ACC112 (cell line): ENCODE measurements around the gene BBS7.

Source experiments
- H2AFZ ChIP-seq: fragments of 200-600 bp; sonication (generic); one replicate; pipeline ENCODE4 v1.6.0; 2017; ENCODE audit warnings: antibody characterized with exemption, low read length; ENCODE audit not compliant: unreplicated experiment
- H3K27ac ChIP-seq: fragments of 200-600 bp; sonication (generic); 2 replicates; pipeline ENCODE4 v1.5.1; 2014; ENCODE audit warnings: low read depth, mild to moderate bottlenecking, antibody characterized with exemption, low read length, moderate library complexity
- H3K27me3 ChIP-seq: fragments of 200-600 bp; sonication (generic); 2 replicates; pipeline ENCODE4 v1.6.1; 2014; ENCODE audit warnings: mild to moderate bottlenecking, antibody characterized with exemption, low read length, moderate library complexity, mixed read lengths; ENCODE audit not compliant: insufficient read depth
- H3K36me3 ChIP-seq: fragments of 200-600 bp; sonication (generic); 2 replicates; pipeline ENCODE4 v1.6.1; 2016; ENCODE audit warnings: mild to moderate bottlenecking, antibody characterized with exemption, low read length, moderate library complexity, mixed read lengths; ENCODE audit not compliant: insufficient read depth
- H3K4me1 ChIP-seq: fragments of 200-600 bp; sonication (generic); one replicate; pipeline ENCODE4 v1.6.1; 2016; ENCODE audit warnings: low read length, mixed read lengths; ENCODE audit not compliant: insufficient read depth, unreplicated experiment, control insufficient read depth
- H3K4me3 ChIP-seq: fragments of 200-600 bp; sonication (generic); 2 replicates; pipeline ENCODE4 v1.5.1; 2014; ENCODE audit warnings: mild to moderate bottlenecking, low read depth, low read length
- H3K79me2 ChIP-seq: fragments of 200-600 bp; sonication (generic); one replicate; pipeline ENCODE4 v1.6.0; 2016; ENCODE audit warnings: low read length; ENCODE audit not compliant: control insufficient read depth, unreplicated experiment, insufficient read depth

Gene BBS7

DNA sequence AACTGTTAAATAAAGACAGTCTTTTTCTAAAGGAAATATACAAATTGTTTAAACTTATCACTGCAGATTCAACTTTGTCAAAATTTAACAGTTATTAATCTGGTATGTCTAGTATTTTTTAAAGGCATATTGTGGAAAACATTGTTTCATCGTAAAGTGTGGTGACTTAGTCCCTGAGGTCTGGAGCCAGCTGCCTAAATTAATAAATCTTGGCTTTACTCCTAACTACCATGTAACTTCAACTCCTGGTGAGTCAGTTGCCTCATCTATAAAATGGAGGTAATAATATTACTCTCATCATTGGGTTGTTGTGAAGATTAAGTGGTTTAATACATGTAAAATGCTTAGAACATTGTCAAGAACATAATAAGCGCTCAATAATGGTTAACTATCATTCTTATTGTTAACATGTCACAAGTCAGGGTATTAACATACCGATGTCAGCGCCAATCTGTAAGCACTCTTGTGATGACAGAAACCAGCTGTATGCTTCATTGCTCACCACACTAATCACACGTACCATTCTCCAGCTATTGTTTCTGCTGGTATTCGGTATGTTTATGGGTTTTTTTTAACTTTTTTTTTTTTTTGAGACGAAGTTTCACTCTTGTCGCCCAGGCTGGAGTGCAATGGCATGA is 91.2 kb downstream of the BBS7 start:
- Histone ChIP-seq H3K4me3 (no peak overlapping the region), H3K79me2 (no peaks in the 10 kb centered on the region), H3K4me1 (peaks cover 22% of the 10 kb centered on the region), H2AFZ (no peak overlapping the region), H3K36me3 (peaks cover 8% of the 10 kb centered on the region; the same call in 1 of the 2 replicates), H3K27ac (no peak overlapping the region), H3K27me3 (no peaks in the 10 kb centered on the region)

DNA sequence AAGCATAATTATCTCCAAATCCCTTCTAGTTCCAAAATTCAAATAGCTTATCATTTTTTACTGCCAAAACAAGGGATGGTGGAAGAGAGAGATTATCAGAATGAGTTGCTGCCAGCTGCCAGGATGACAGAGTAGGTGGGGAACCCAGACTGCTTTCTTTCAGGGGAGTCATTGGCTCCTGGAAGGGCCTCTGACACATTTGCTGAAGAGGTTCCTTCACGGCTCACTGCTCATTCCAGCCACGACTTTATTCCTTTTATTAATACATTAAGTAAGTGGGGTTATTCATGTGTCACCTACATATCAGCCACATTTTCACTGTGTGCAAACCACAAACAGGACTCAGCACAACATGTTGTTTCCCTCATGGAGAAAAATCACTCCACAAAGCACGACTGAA is 92.6 kb downstream of the BBS7 start:
- H3K4me3 ChIP-seq, result no peak overlapping the region
- H3K27me3 ChIP-seq, result no peaks in the 10 kb centered on the region
- H2AFZ ChIP-seq, result peak overlapping the region; percentile 6
- H3K27ac ChIP-seq, result no peak overlapping the region
- H3K4me1 ChIP-seq, result peaks cover 15% of the 10 kb centered on the region
- no peaks in the 10 kb centered on the region for H3K36me3 ChIP-seq
- no peaks in the 10 kb centered on the region for H3K79me2 ChIP-seq

DNA sequence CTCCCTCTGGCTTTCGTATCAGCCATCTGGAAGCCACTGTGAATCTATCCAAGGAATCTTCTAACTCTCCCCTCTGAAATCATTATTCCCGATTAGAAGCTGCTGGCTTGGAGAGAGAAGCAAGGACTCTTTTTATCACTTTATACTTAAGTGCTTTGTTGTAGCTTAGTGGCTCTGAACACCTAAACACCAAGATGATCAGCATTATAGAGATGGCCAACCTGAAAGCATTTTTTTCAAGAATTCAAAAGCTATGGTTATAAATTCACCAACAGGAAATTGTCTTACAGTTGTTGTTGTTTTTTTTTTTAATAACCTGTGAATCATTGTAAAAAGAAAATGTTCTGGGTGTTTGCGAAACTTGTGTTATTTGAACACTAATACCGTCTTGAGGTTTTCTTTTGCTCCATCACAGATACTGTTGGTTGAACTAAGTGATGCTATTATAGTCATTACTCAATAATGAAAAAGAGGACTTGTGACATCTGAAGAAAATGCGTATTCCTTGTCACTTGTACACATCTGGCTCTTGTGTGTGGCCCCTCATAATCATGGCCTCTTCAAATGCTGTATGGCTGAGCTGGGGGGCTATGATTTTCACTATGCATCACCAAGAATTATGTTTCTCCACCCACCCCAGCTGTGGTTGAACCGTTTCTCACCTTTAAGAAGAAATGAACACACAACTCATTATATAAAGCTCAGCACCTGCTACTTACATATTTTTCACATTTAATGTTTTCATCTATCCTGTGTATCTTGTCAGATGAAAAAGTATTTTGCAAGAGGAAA is 93.5 kb downstream of the BBS7 start:
- H2AFZ ChIP-seq, result peak overlapping the region; percentile 51
- H3K27me3 ChIP-seq, result no peaks in the 10 kb centered on the region
- no peaks in the 10 kb centered on the region for H3K36me3 ChIP-seq
- no peak overlapping the region for H3K27ac ChIP-seq
- peaks cover 15% of the 10 kb centered on the region for H3K4me1 ChIP-seq
- no peak overlapping the region; the same call in 1 of the 2 replicates for H3K4me3 ChIP-seq
- H3K79me2 ChIP-seq, result no peaks in the 10 kb centered on the region
